HEK293 (cell line): ENCODE data around the gene CTCFL.

Source experiments
- CTCF ChIP-seq: fragments of 450-650 bp; formaldehyde crosslinking; IDR thresholded peaks from 2 replicates; pipeline ENCODE4 v1.5.1; 2016; ENCODE audit warnings: missing biosample characterization, missing genetic modification characterization
- MEIS1 ChIP-seq: sonication (generic); formaldehyde crosslinking; IDR thresholded peaks from 2 replicates; pipeline ENCODE4 v1.8.1; 2022; ENCODE audit warnings: missing genetic modification reagents, mild to moderate bottlenecking, borderline replicate concordance
- PBX3 ChIP-seq: sonication (generic); formaldehyde crosslinking; IDR thresholded peaks from 2 replicates; pipeline ENCODE4 v1.8.1; 2022; ENCODE audit warnings: mild to moderate bottlenecking, moderate library complexity, missing genetic modification reagents
- ZFHX2 ChIP-seq: fragments of 450-650 bp; formaldehyde crosslinking; conservative IDR thresholded peaks from 2 replicates; pipeline ENCODE4 v1.5.1; 2016; ENCODE audit warnings: missing biosample characterization, missing genetic modification characterization
- ZNF174 ChIP-seq: fragments of 450-650 bp; formaldehyde crosslinking; IDR thresholded peaks from 2 replicates; pipeline ENCODE4 v1.5.0; 2017; ENCODE audit warnings: missing biosample characterization, mild to moderate bottlenecking, missing genetic modification characterization
- ZNF221 ChIP-seq: fragments of 450-650 bp; formaldehyde crosslinking; IDR thresholded peaks from 2 replicates; pipeline ENCODE4 v1.5.1; 2017; ENCODE audit warnings: missing biosample characterization, missing genetic modification characterization, borderline replicate concordance
- ZNF280D ChIP-seq: fragments of 450-650 bp; formaldehyde crosslinking; IDR thresholded peaks from 2 replicates; pipeline ENCODE4 v1.5.1; 2016; ENCODE audit warnings: missing biosample characterization, missing genetic modification characterization
- ZNF518A ChIP-seq: fragments of 450-650 bp; formaldehyde crosslinking; conservative IDR thresholded peaks from 2 replicates; pipeline ENCODE4 v1.5.1; 2016; ENCODE audit warnings: low read depth, missing biosample characterization, missing genetic modification characterization
- ZNF560 ChIP-seq: fragments of 450-650 bp; formaldehyde crosslinking; IDR thresholded peaks from 2 replicates; pipeline ENCODE4 v1.5.1; 2017; ENCODE audit warnings: missing biosample characterization, missing genetic modification characterization, borderline replicate concordance
- ZNF561 ChIP-seq: fragments of 450-650 bp; IDR thresholded peaks from 2 replicates; pipeline ENCODE4 v1.5.1; 2018; ENCODE audit warnings: missing biosample characterization, missing genetic modification characterization, borderline replicate concordance
- ZNF768 ChIP-seq: fragments of 450-650 bp; formaldehyde crosslinking; IDR thresholded peaks from 2 replicates; pipeline ENCODE4 v1.5.1; 2018; ENCODE audit warnings: missing biosample characterization, mild to moderate bottlenecking, missing genetic modification characterization
- ZSCAN23 ChIP-seq: fragments of 450-650 bp; formaldehyde crosslinking; IDR thresholded peaks from 2 replicates; pipeline ENCODE4 v1.5.1; 2016; ENCODE audit warnings: missing biosample characterization, missing genetic modification characterization

- TF ChIP-seq PBX3 (CRISPR knock-in tag) (no peak), ZNF221 (tag by site-specific recombination) (no peak), CTCF (tag by site-specific recombination) (no peak), ZNF560 (no peak), ZNF561 (no peak), ZNF768 (no peak), ZNF518A (no peak), ZNF174 (no peak), MEIS1 (CRISPR knock-in tag) (no peak), ZSCAN23 (no peak), ZFHX2 (tag by site-specific recombination) (no peak), ZNF280D (tag by site-specific recombination) (no peak)
Measured at GRCh38 chr20:57562541-57563465, 37.9 kb upstream of the CTCFL start.
